ENCODE data around the gene KAT2A. TPM values are rescaled to one million over a fixed set of nuclear protein-coding genes. Genes with fewer than 3 reads are reported as not detected.
A peak's percentile ranks its signal among the peaks of the same experiment; 100 is the strongest.

The KAT2A gene
- total RNA-seq, 1 donor from 2014 or later: 45.3 TPM

GRCh38 chr17:42116705-42117396 lies 4.3 kb downstream of the KAT2A start:
- Histone ChIP-seq H3K4me3 (no peak overlapping the region), H3K36me3 (peaks cover 13% of the 10 kb centered on the region), H3K9me3 (no peaks in the 10 kb centered on the region), H3K27me3 (no peaks in the 10 kb centered on the region), H3K27ac (no peak overlapping the region), H3K4me1 (peaks cover 22% of the 10 kb centered on the region)
- TF ChIP-seq CTCF (IDR thresholded peaks at IDR 0.05): peak; percentile 82
- ATAC-seq: peak; percentile 57
- intact Hi-C loops (cut with DNase I): loop anchor here (10.0 kb wide), 2 partner anchors 92 to 152 kb away; partner anchors contain the start of genes CNP and NKIRAS2
- DNase-seq: peak; percentile 86

DNA sequence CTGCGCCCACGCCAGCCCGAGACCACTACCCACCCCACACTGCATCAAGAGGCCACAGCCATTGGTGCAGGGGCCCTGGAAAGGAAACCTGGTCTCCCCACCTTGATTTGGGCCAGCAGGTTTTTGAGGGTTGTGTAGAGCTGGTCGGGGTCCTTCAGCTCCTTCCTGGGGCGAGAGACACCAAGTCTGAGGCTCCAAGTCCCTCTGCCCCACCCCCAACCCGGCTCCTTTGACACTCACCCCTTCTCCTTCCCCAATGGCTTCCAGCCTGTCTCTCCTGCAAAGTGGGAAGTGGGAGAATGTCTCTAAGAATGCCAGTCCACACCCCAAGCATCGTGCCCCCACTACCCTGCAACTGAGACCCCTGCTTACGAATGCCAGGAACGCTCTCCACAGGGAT lies 7.0 kb downstream of the KAT2A start:
- intact Hi-C loops (cut with DNase I): loop anchor here (10.0 kb wide), 2 partner anchors 89 to 149 kb away; partner anchors contain the start of genes CNP and NKIRAS2
- Histone ChIP-seq H3K27me3 (no peaks in the 10 kb centered on the region), H3K4me1 (peaks cover 19% of the 10 kb centered on the region), H3K36me3 (peaks cover 17% of the 10 kb centered on the region), H3K4me3 (no peak overlapping the region), H3K9me3 (no peaks in the 10 kb centered on the region), H3K27ac (no peak overlapping the region)
- TF ChIP-seq CTCF (IDR thresholded peaks at IDR 0.05): no peak
- ATAC-seq: no peak
- DNase-seq: no peak

DNA sequence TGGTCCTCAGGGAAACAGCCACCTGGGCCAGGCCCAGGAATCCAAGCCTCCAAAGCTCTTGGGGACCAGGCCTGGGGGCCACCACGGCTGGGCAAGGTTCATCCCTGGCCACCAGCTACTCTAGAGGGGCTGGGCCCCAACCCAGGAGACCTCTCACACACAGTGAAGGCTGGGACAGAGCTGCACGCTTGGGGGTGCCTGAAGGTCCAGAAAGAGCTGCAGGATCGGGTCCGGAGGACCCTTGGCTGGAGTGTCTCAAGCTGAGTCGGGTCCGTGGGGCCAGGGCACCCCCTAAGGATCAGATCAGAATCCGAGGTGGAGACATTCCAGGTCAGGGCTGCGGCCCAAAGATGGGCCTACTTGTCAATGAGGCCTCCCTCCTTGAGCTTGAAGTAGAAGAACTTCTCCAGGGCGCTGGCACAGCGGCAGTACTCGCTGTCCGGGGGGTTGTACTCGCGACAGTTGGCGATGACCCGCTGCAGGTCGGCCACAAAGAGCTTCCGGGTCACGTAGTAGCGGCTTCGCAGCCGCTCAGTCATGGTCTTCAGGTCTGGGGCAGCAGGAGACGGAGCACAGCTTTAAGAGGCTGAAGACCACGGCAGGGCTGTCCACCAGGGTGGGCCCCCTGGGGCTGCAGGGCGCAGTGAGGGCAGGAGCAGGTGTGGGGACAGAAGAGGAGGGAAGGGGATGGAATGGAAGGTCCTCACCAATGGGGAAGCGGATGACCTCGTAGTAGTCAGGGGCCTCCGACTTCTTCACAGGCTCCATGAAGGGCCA lies 7.7 kb downstream of the KAT2A start:
- ATAC-seq (no peak), DNase-seq (no peak)
- H3K4me1 ChIP-seq: peaks cover 19% of the 10 kb centered on the region
- H3K9me3 ChIP-seq: no peaks in the 10 kb centered on the region
- TF ChIP-seq CTCF (IDR thresholded peaks at IDR 0.05): no peak
- peak overlapping the region; percentile 75 for H3K4me3 ChIP-seq
- H3K27ac ChIP-seq: peak overlapping the region; percentile 92
- intact Hi-C loops (cut with DNase I): loop anchor here (10.0 kb wide), 2 partner anchors 89 to 149 kb away; partner anchors contain the start of genes CNP and NKIRAS2
- H3K27me3 ChIP-seq: no peaks in the 10 kb centered on the region
- peaks cover 23% of the 10 kb centered on the region for H3K36me3 ChIP-seq

GRCh38 chr17:42112552-42113176 lies 8.5 kb downstream of the KAT2A start, which contains the start of gene DHX58:
DHX58 (minus strand) TSS chr17:42112714; CDS start chr17:42111892, 822 bp downstream.
- intact Hi-C loops (cut with DNase I): loop anchor here (10.0 kb wide), 2 partner anchors 88 to 148 kb away; partner anchors contain the start of genes CNP and NKIRAS2
- Histone ChIP-seq H3K4me1 (peaks cover 19% of the 10 kb centered on the region), H3K4me3 (peak within 1 kb of the TSS; percentile 75), H3K27me3 (no peaks in the 10 kb centered on the region), H3K27ac (peak within 1 kb of the TSS; percentile 92), H3K9me3 (no peaks in the 10 kb centered on the region), H3K36me3 (peaks cover 27% of the 10 kb centered on the region)
- no peak for TF ChIP-seq CTCF (IDR thresholded peaks at IDR 0.05)
- DNase-seq (peak; percentile 80), ATAC-seq (peak; percentile 89)

DNA sequence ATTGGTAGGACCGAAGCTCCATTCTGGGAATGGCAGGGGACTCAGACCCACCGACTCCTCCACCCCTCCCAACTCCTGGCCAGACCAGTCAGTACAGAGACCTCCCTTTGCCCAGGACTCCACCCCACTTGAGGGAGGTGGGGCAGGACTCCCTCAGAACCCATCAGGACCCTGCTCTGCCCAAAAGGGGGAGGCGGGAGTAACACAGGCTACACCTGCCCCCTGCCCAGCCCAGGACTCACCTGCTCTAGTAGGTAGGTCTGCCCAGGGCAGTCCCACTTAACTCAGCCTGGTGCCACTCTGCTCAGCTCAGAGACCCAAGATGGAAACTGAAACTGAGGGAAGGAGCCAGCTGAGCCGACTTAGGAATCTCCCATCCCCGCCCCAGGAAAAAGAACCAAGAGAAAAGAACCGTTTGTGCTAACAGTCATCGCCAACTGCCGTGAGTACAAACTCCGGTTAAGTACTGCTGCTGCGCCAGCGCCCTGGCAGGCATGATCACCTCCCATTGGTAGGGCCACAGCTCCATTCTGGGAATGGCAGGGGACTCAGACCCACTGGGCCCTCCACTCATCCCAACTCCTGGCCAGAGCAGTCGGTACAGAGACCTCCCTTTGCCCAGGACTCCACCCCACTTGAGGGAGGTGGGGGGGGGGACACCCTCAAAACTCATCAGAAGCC lies 9.2 kb downstream of the KAT2A start:
- no peak for TF ChIP-seq CTCF (IDR thresholded peaks at IDR 0.05)
- H3K36me3 ChIP-seq: peaks cover 23% of the 10 kb centered on the region
- peaks cover 19% of the 10 kb centered on the region for H3K4me1 ChIP-seq
- peak overlapping the region; percentile 92 for H3K27ac ChIP-seq
- no peaks in the 10 kb centered on the region for H3K9me3 ChIP-seq
- intact Hi-C loops (cut with DNase I): loop anchor here (10.0 kb wide), 2 partner anchors 87 to 147 kb away; partner anchors contain the start of genes CNP and NKIRAS2
- H3K27me3 ChIP-seq: no peaks in the 10 kb centered on the region
- peak; percentile 75 for DNase-seq
- peak; percentile 45 for ATAC-seq
- peak overlapping the region; percentile 75 for H3K4me3 ChIP-seq
